Skin epidermis (tissue), 12 donors: ENCODE measurements around the gene IL20.
A peak's percentile ranks its signal among the peaks of the same experiment; 100 is the strongest.

ENCODE experiments used
- H3K27ac ChIP-seq, 21 experiments: fragments of 200-600 bp; sonication (generic) in 11 of 21; one replicate each; pipeline ENCODE4 v1.5.0; 2020; ENCODE audit warnings: mild to moderate bottlenecking in 3 of 21, inconsistent platforms in 2 of 21, moderate library complexity in 2 of 21
- H3K4me3 ChIP-seq, 7 experiments: fragments of 200-600 bp; sonication (generic) in 2 of 7; one replicate each; pipeline ENCODE4 v1.5.0; 2020; ENCODE audit warnings: inconsistent platforms in 2 of 7, mild to moderate bottlenecking in 2 of 7, moderate library complexity in 1 of 7

IL20 gene

DNA sequence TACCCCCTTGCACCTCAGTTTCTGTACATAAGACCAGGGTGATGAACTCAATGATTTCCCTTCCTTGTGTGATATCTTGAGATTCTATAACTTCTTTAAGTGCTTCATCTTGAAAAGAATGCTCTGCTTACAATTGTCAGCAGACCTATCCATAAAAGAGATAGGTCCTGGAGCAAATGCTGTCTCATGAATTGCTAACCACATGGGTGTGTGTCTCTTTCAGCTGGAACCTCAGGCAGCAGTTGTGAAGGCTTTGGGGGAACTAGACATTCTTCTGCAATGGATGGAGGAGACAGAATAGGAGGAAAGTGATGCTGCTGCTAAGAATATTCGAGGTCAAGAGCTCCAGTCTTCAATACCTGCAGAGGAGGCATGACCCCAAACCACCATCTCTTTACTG, 2.8 kb downstream of the IL20 start:
- H3K4me3 ChIP-seq, result no peak overlapping the region
- no peak overlapping the region for H3K27ac ChIP-seq

DNA sequence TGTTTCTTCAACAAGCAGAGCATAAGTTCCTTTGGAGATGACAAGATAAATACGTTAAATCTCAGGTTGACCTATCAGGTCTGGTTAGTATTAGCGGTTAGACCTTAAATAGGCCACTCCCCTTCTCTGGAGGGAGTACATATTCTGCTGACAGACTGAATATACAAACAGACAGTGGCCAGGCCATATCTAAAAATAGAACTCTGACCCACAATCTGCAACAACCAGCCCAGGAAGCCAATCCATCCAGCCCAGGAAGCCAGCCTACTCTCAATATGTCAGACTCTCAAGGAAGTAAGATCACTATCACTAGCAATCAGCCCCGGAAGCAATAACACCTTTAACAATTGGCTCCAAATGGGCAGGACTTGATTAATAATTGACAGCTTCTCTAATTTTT, 6.7 kb downstream of the IL20 start:
- H3K27ac ChIP-seq, result no peak overlapping the region
- H3K4me3 ChIP-seq, result no peak overlapping the region

DNA sequence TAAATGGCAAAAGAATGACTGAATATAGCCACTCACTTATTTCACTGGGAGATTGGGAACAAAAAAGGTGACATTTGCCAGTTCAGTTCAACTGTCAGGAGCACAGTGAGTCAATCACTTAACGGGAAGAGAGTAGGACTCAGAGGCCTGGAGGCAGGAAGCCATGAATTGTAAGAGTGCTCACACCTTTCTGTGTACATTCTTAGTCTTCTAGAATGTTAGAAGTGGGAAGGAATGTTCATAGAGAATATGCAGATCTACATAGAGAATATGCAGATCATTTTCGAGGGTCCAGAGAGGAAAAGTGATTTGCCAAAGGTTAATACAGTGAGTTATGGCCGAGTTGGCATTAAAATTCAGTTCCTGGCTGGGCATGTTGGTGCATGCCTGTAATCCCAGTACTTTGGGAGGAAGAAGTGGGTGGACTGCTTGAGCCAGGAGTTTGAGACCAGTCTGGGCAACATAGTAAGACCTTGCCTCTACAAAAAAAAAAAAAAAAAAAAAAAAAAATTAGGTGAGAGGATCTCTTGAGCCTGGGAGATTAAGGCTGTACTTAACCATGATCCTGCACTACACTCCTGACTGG, 8.3 kb downstream of the IL20 start:
- Histone ChIP-seq H3K4me3 (no peak overlapping the region), H3K27ac (no peak overlapping the region)

DNA sequence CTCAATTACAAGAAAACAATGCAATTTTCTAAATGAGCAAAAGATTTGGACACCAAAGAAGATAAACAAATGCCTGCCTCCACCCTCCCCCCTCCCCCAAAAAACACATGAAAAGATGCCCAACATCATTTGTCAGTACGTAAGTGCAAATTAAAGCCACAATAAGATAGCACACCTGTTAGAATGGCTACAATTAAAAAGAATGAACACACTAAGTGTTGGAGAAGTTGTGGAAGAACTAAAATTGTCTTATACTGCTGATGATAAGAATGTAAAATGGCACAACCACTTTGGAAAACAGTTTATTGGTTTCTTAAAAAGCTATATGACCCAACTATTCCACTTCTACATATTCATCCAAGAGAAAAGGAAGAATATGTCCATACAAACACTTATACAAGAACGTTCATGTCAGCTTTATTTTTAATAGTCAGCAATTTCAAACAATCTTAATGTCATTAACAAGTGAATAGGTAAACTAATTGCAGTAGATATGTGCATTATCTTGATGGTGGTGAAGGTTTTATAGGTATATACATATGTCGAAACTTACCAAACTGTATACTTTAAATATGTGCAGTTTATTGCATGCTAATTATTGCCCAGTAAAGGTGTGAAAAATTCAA, 10.4 kb downstream of the IL20 start:
- H3K4me3 ChIP-seq, result no peak overlapping the region
- H3K27ac ChIP-seq, result no peak overlapping the region

DNA sequence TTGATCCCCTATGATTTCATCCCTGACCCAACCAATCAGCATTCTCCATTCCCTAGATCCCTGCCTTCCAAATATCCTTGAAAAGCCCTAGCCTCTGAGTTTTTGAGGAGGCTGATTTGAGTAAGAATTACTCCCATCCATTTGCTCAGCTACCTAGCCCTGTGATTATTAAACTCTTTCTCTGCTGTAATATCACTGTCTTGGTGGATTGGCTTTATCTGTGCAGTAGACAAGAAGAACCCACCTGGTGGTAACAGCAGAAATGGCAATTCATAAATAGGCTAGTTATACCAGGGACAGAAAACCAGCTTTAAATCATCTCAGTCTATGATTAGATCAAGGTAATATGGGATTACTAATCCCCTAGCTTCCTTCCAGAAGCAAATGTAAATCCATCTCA, 13.0 kb downstream of the IL20 start:
- no peak overlapping the region for H3K27ac ChIP-seq
- H3K4me3 ChIP-seq, result no peak overlapping the region

DNA sequence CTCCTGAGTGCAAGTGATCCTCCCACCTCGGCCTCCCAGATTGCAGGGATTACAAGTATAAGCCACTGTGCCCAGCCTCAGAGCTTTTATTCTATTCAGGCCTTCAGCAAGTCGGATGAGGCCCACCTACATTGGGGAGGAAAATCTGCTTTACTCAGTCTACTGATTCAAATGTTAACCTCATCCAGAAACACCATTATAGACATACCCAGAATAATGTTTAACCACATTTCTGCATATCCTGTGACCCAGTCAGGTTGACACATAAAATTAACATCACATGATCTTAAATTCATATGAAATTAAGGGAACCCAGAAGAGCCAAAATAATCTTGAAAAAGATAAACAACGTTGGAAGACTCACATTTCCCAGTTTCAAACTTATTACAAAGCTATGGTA, 14.9 kb downstream of the IL20 start:
- no peak overlapping the region for H3K4me3 ChIP-seq
- no peak overlapping the region for H3K27ac ChIP-seq

DNA sequence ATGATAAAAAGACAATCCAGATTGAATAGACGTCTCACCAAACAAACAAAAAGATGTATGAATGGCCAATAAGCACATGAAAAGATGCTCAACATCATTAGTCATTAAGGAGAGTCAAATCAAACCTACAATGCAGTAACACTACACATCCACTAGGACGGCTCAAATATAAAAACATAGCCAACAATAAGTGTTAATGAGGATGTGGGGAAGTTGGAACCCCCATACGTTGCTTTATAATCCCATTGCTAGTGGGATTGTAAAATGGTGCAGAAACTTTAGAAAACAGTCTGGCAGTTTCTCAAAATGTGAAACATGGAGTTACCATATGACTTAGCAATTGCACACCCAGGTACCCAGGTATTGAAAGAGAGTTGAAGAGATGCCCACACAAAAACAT, 17.1 kb downstream of the IL20 start:
- Histone ChIP-seq H3K27ac (no peak overlapping the region), H3K4me3 (no peak overlapping the region)

DNA sequence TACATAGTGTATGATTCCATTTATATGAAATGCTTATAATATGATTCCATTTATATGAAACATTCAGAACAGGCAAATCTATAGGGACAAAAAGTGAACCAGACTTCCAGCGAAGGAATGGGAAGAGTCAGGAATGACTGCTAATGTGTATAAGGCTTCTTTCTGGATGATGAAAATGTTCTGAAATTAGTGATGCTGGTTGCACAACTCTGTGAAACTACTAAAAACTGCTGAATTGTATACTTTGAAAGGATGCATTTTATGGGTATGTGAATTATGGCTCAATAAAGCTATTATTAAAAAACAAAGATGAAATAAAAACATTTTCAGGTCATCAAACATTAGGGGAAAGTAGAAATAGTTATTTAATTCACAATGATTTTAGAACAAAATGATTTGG, 17.7 kb downstream of the IL20 start:
- Histone ChIP-seq H3K4me3 (no peak overlapping the region), H3K27ac (no peak overlapping the region)

DNA sequence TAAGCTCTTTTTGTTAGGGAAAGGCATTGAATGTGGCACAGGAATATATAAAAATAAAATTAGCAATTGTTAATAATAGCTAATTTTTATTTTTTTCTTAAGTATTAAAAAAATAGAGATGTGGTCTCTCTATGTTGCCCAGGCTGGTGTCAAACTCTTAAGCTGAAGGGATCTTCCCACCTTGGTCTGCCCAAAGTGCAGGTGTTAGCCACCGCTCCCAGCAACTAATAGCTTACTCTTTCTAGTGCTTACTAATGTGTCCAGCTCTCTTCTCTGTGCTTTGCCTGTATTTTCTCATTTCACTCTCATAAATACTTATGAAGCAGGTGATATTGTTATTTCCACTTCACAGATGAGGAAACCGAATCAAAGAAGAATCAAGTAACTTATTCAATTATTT, 18.5 kb downstream of the IL20 start:
- Histone ChIP-seq H3K4me3 (no peak overlapping the region), H3K27ac (no peak overlapping the region)

DNA sequence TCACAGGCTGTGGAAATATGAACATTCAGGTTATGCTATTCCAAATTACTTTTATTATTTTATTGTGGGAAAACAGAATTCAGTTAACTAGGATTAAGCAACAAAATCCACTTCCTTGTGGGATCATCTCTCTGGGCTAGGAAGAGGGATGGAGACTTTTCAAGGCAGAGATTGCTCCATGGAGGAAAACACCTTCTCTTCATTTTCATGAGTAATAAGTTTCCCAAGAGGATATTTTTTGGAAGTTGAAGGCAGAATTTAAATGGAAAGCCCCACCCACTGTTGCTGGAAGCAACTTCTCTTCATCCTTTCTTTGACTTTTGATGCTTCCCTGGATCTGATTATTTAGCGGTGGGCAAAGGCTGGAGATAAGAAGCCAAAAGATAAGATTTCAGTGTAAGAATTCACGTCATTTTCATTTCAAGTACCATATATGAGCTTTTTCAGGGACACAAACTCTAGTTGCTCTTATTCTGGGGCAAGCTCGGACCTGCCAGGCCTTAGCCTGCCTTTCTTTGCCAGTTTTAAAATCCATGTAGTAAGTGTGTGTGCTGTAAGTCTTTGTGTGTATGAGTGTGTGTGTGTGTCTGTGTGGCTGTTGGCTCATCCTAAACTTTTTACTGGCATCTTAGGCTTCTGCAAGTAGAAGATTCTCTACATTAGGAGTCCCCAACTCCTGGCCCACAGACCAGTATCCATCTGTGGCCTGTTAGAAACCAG, 20.1 kb downstream of the IL20 start:
- H3K27ac ChIP-seq, result peak overlapping the region in 4 of 21 experiments; percentile 8 to 59 (median 22)
- no peak overlapping the region for H3K4me3 ChIP-seq

DNA sequence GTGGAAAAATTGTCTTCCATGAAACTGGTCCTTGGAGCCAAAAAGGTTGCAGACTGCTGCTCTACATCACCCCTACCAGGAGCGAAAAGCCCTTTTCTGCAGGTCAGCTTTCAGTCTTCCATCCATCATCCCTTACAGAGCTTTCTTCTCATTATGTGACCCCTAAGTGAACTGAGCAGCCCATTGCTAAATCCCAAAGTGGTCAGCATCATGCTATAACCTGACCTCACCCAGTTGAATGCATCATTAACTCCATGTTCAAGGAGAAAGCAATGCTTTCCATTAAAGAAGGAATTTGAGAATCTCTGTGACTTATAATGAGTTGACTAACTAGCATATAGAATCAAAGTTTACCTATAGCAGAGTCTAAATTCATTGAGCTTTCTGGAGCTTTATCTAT, 21.4 kb downstream of the IL20 start:
- no peak overlapping the region for H3K4me3 ChIP-seq
- H3K27ac ChIP-seq, result no peak overlapping the region

DNA sequence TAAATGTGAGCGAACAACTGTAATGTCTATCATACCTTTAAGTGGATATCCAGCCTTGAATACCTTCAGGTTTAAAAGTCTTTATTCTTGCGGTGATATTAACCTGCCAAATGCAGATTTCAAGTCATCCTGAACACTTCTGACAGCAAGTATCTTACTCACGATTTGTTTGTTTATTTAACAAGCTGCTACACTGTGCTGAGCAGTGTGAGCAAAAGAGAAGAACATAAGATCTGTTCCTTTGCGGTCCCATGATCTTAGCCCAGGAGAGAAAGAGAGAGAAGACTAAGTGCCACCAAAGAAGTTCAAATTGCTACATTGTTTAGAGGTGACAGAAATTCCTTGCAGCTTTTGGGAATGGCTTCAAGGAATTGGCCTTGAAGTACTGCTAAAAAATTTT, 22.3 kb downstream of the IL20 start:
- no peak overlapping the region for H3K4me3 ChIP-seq
- H3K27ac ChIP-seq, result no peak overlapping the region

DNA sequence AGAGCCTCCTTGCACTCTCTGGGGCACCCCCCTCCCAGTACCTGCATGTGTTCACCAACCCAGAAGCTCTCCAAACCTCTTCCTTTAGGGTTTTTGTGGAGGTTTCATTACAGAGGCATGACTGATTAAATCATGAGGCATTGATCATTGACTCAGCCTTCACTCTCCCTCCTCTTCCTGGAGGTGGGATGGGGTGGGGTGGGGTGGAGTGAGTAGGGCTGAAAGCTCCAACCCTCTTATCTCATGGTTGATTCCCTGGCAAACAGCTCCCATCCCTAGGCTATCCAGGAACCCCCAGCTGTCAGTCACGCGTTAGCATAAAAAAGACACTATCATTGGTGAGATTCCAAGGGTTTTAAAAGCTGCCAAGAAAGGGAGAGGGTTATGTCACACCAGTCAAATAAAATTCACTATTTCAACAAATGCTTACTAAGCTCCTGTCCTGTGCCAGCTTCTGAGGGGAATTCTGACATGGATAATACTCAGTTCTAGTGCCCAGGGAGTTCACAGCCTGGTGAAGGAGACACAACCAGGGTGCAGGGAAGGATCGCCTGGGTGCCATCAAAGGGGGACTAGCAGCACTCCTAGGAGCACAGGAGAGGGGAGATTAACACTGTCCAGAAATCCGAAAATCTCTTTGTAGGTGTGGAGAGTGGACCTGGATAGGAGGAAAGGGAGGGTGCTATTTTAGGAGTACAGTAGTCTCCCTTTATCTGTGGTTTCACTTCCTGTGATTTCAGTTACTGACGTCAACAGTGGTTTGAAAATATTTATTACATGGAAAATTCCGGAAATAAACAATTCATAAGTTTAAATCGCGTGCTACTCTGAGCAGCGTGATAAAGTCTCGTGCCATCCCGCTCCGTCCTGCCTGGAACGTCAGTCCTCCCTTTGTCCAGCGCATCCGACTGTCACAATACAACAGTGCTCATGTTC, 25.0 kb downstream of the IL20 start:
- no peak overlapping the region for H3K4me3 ChIP-seq
- peak overlapping the region in 6 of 21 experiments; percentile 0 to 66 (median 59) for H3K27ac ChIP-seq

DNA sequence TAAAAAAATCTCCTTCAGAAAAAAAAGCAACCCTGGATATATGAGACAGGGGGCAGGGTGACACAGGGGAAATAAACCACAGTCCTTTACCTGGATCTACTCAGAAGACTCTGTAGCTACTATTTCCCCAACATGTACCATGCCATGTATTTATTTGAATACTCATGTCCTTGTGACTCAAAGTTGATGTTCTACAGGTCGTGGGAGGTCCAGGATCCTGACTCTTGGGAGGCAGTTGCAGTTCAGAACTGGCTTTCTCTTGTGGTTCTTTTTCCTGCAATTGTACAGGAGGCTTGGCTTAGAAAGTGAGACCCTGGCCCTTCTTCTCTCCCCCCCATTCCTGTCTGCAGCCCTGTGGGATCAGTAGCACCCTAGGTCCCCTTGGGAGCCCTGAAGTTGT, 26.0 kb downstream of the IL20 start:
- Histone ChIP-seq H3K4me3 (no peak overlapping the region), H3K27ac (peak overlapping the region in 3 of 21 experiments; percentile 9 to 58 (median 23))

DNA sequence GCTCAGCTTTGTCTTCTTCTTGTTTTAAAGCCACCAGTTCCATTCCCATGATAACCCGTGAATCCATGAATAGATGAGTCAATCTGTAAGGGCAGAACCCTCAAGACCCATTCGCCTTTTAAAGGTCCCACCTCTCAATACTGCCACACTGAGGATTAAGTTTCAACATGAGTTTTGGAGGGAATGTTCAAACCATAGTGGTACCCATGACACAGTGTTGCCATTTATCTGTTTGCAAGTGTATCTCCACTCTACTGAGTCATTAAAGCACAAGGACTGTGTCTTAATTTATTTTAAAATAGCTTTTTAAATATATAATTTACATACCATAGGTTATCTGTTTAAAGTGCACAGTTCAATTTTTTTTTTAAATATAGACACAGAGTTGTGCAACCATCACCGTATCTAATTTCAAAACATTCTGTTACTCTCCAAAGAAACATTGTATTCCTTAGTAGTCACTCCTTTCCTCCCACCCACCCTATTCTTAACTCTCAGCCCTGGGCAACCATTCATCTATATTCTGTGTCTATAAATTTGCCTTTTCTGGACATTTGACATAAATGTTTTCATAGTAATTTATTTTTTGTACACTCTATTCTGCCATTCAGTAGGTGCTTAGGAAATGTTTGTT, 27.0 kb downstream of the IL20 start:
- H3K4me3 ChIP-seq, result no peak overlapping the region
- H3K27ac ChIP-seq, result peak overlapping the region in 1 of 21 experiments; percentile 23

DNA sequence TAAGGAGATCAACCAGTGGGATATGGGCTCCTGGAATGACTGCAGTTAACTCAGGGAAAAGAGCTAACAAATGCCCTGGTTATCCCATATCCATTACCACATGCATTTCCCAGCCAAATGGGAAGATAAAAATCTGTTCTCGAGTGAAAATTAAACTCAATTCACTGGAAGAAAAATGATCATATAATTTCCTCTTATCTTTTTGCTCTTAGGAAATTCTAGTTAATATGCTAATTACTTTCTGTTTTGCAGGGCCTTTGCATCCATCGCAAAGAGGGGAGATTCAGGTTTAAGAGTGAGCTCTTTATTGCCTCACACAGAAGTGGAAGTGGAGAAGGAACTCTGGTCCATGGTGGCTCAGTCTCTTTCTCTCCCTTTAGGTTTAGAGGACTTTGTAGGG, 28.0 kb downstream of the IL20 start:
- no peak overlapping the region for H3K27ac ChIP-seq
- H3K4me3 ChIP-seq, result no peak overlapping the region

DNA sequence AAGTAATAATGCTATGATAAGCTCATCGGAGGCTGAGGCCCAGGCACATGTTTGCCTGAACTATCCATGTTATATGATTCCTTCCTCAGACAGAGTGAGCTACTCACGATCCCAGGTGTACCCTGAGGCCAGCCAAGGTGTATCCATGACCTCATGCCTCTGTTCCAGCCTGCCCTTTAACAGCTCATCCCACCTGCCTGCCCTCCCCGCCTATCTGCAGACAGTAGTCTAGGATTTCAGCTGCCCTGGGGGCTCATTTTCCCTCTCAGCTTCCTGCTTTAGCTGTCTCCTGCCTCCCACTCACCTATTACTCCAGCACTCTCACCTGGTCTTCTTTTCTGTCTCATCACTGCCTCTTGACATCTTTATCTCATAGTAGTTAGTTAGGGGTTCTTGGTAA, 29.9 kb downstream of the IL20 start:
- H3K4me3 ChIP-seq, result no peak overlapping the region
- peak overlapping the region in 17 of 21 experiments; percentile 8 to 76 (median 51) for H3K27ac ChIP-seq

DNA sequence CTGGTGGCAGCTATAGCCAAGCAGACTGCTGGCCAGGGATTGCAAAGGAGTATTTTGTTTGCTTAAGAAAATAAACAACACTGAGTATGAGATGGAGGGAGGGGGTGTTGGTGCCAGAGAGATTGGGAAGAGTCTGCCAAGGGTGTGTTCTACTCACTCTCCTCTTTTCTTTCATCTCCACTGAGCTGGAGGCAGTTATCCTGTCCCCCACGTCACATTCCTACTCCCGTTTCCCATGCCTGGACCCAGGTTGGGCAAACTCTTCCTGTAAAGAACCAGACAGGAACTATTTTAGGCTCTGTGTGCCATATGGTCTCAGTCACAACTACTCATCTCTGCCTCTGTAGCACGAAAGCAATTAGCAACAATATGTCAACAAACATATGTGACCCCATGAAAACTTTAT, 30.4 kb downstream of the IL20 start:
- peak overlapping the region in 18 of 21 experiments; percentile 7 to 76 (median 50) for H3K27ac ChIP-seq

DNA sequence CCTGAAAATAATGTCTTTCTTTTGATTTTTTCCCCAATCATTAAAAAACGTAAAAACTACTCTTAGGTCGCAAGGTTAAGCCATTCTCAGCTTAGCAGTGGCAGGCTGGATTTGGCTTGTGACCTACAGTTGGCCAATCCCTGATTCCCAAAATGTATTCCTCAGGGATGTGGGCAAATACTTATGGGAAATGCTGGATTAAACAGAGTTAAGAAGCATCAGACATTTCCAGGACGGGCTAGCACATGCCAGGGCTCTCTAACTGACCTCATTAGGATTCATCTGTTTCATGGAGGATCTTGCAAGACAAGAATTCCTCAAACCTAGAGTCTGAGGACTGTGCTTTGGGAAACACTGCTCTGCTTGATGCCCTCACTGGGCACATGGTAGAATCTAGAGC, 30.8 kb downstream of the IL20 start:
- H3K27ac ChIP-seq, result peak overlapping the region in 18 of 21 experiments; percentile 2 to 76 (median 50)
- H3K4me3 ChIP-seq, result no peak overlapping the region

More for the DNA sequence above, 30.4 kb downstream of the IL20 start:
- no peak overlapping the region for H3K4me3 ChIP-seq

DNA sequence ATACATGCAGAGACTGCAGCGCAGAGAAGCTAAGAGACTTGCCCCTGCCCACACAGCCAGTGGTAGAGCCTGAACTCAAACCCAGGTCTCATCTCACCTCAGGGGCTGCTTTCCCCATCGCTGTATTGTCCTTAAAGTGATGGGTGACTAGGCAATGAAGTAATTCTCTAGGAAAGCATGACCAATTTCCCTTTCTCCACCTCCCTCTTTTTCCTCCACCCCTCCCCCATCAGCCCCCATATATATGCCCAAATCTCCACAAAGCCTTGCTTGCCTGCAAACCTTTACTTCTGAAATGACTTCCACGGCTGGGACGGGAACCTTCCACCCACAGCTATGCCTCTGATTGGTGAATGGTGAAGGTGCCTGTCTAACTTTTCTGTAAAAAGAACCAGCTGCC, 31.8 kb downstream of the IL20 start, which contains the start of gene IL24:
Gene IL24, plus strand, starts transcription at position 269 of the 400 bp plus-strand sequence. CDS start 390 bp downstream, outside the sequence.
- Histone ChIP-seq H3K27ac (peak within 1 kb of the TSS in 17 of 21 experiments; percentile 2 to 76 (median 51)), H3K4me3 (no peak within 1 kb of the TSS)
